Calu3 (cell line): ENCODE data around the gene SUGP1. TPM values are rescaled to one million over a fixed set of nuclear protein-coding genes. Genes with fewer than 3 reads are reported as not detected.

Experiments used
- BruUV-seq: library from RNA; stranded (reverse); fragments of 400-500 nt; replicated peaks from 2 replicates; lab custom pipeline; 2021; lab: Mats Ljungman, UMichigan
- CTCF ChIA-PET: fragments of 300-600 bp; sonication (Branson Sonifier 250); formaldehyde crosslinking; loops from one replicate; lab custom pipeline; 2022; ENCODE audit warnings: antibody characterized with exemption; lab: Charles Lee
- DNase-seq: peaks from one replicate; pipeline ENCODE4 v3.0.0; 2022
- H3K27ac Mint-ChIP-seq: one replicate; pipeline ENCODE4 v1.8.0; 2022; ENCODE audit warnings: mixed read lengths; ENCODE audit not compliant: unreplicated experiment
- H3K27me3 Mint-ChIP-seq: one replicate; pipeline ENCODE4 v1.8.0; 2022; ENCODE audit warnings: mixed read lengths; ENCODE audit not compliant: unreplicated experiment
- H3K36me3 Mint-ChIP-seq: one replicate; pipeline ENCODE4 v1.8.0; 2022; ENCODE audit warnings: mild to moderate bottlenecking, moderate library complexity, mixed read lengths; ENCODE audit not compliant: insufficient read depth, unreplicated experiment
- H3K4me1 Mint-ChIP-seq: one replicate; pipeline ENCODE4 v1.8.0; 2022; ENCODE audit warnings: mild to moderate bottlenecking, low read depth, mixed read lengths; ENCODE audit not compliant: unreplicated experiment
- H3K4me3 Mint-ChIP-seq: one replicate; pipeline ENCODE4 v1.8.0; 2022; ENCODE audit warnings: mild to moderate bottlenecking, low read depth, moderate library complexity, mixed read lengths; ENCODE audit not compliant: unreplicated experiment
- H3K9me3 Mint-ChIP-seq: one replicate; pipeline ENCODE4 v1.8.0; 2022; ENCODE audit warnings: low read depth, mixed read lengths; ENCODE audit not compliant: unreplicated experiment
- intact Hi-C: fragments of 100-400 bp; cut with micrococcal nuclease; formaldehyde crosslinking; loops from one replicate; pipeline ENCODE4 v1.10.0; 2022; ENCODE audit not compliant: unreplicated experiment
- total RNA-seq: library from RNA; stranded (reverse); gene quantifications from 2 replicates; pipeline ENCODE4 v1.2.3, GENCODE V29; 2022
- TF ChIP-seq, protein P1 (sequence below): fragments of 200-600 bp; IDR thresholded peaks from one replicate; pipeline ENCODE4 v1.8.0; 2022; ENCODE audit warnings: antibody characterized with exemption; ENCODE audit not compliant: unreplicated experiment

The SUGP1 gene
- total RNA-seq, 1 experiment from 2014 or later: 41.3 TPM

DNA sequence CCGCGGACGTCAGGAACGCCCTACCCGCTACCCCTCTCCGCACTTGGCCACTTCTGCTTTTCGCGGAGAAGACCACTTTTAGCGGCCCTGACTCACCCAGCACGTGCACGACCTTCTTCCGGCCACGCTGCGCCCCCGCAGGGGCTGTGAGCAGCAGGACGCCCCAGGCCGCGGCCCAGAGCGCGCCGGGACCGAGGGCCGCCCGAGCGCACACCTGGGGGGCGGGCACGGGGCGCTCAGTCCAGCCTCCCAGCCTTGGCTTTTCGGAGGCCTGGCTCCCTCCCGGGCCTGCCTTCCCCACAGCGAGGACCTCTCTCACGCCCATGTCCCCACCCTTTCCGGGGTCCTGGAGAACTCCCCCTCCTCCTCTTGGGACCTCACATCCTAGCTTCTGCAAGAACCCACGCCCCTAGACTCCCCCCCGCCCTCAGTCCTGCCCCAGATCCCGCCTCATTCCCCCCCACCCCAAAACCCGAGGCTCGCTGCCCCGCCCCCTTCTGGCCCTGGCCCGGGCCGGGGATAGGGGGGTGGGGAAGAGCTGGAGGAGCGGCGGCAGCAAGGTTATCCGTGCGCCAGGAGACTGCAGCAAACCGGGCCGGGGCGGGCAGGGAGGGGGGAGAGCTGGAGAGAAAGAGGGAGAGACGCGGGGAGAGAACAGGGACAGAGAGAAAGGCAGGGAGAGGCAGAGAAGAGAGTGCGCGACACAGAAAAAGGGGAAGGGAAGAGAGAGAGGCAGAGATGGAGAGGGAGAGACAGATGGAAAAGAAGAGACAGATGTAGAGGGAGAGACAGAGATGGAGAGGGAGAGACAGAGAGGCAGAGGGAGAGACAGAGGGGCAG is 58.7 kb downstream of the SUGP1 start:
- H3K27me3 Mint-ChIP-seq: peaks cover 75% of the 10 kb centered on the region
- no peak overlapping the region for H3K4me3 Mint-ChIP-seq
- H3K9me3 Mint-ChIP-seq: no peaks in the 10 kb centered on the region
- DNase-seq: no peak
- BruUV-seq: no TSS peak
- no peak overlapping the region for H3K27ac Mint-ChIP-seq
- intact Hi-C loops: no loop called here
- CTCF ChIA-PET: interaction anchor here (0.6 kb wide), 1 partner anchor 58 kb away, joined by 3 read pairs; the partner anchor contains the start of gene NR2C2AP
- H3K4me1 Mint-ChIP-seq: peaks cover 7% of the 10 kb centered on the region
- TF ChIP-seq, protein P1, sequence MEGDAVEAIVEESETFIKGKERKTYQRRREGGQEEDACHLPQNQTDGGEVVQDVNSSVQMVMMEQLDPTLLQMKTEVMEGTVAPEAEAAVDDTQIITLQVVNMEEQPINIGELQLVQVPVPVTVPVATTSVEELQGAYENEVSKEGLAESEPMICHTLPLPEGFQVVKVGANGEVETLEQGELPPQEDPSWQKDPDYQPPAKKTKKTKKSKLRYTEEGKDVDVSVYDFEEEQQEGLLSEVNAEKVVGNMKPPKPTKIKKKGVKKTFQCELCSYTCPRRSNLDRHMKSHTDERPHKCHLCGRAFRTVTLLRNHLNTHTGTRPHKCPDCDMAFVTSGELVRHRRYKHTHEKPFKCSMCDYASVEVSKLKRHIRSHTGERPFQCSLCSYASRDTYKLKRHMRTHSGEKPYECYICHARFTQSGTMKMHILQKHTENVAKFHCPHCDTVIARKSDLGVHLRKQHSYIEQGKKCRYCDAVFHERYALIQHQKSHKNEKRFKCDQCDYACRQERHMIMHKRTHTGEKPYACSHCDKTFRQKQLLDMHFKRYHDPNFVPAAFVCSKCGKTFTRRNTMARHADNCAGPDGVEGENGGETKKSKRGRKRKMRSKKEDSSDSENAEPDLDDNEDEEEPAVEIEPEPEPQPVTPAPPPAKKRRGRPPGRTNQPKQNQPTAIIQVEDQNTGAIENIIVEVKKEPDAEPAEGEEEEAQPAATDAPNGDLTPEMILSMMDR: no peak
- H3K36me3 Mint-ChIP-seq: no peaks in the 10 kb centered on the region

- TF ChIP-seq, protein P1: no peak
- CTCF ChIA-PET: no interaction called here
- intact Hi-C loops: no loop called here
- H3K4me1 Mint-ChIP-seq: peaks cover 8% of the 10 kb centered on the region
- no TSS peak for BruUV-seq
- H3K27me3 Mint-ChIP-seq: peaks cover 75% of the 10 kb centered on the region
- H3K4me3 Mint-ChIP-seq: no peak overlapping the region
- no peaks in the 10 kb centered on the region for H3K36me3 Mint-ChIP-seq
- no peak overlapping the region for H3K27ac Mint-ChIP-seq
- H3K9me3 Mint-ChIP-seq: no peaks in the 10 kb centered on the region
- DNase-seq: no peak
These were observed 59.7 kb downstream of the SUGP1 start for GRCh38 chr19:19260417-19261214.

- Mint-ChIP-seq H3K27me3 (peaks cover 77% of the 10 kb centered on the region), H3K4me3 (no peak overlapping the region), H3K9me3 (no peaks in the 10 kb centered on the region), H3K4me1 (peaks cover 8% of the 10 kb centered on the region), H3K27ac (no peak overlapping the region), H3K36me3 (no peaks in the 10 kb centered on the region)
- TF ChIP-seq, protein P1: no peak
- no TSS peak for BruUV-seq
- CTCF ChIA-PET: no interaction called here
- intact Hi-C loops: no loop called here
- no peak for DNase-seq
These were observed 60.6 kb downstream of the SUGP1 start for GRCh38 chr19:19259741-19260140.

- no peak for DNase-seq
- intact Hi-C loops: no loop called here
- Mint-ChIP-seq H3K27me3 (peaks cover 74% of the 10 kb centered on the region), H3K4me3 (no peak overlapping the region), H3K27ac (no peak overlapping the region), H3K9me3 (no peaks in the 10 kb centered on the region), H3K36me3 (no peaks in the 10 kb centered on the region), H3K4me1 (peaks cover 8% of the 10 kb centered on the region)
- TF ChIP-seq, protein P1: no peak
- BruUV-seq: no TSS peak
- CTCF ChIA-PET: no interaction called here
These were observed 61.5 kb downstream of the SUGP1 start for GRCh38 chr19:19258589-19259338.
